Right forelimb (tissue), 1 donor: ENCODE data around the gene CCDC200.
"Not testable (repeated sequence)": the region's sequence is repeated elsewhere in the genome, so short reads cannot be mapped to it uniquely, and the experiment has no call there.

Experiments
- DNase-seq: peaks from one replicate; pipeline ENCODE4 v3.0.0-alpha.2; 2018

Gene CCDC200

GRCh38 chr17:43215341-43215740, 13.1 kb downstream of the CCDC200 start:
- no peak for DNase-seq

GRCh38 chr17:43213545-43213944, 14.9 kb downstream of the CCDC200 start:
- DNase-seq: no peak

- no peak for DNase-seq
Observed at GRCh38 chr17:43212641-43213490, 15.6 kb downstream of the CCDC200 start.

GRCh38 chr17:43211480-43212402, 16.7 kb downstream of the CCDC200 start, which contains the start of gene TMEM106A:
Gene TMEM106A (plus strand): TSS chr17:43211875. CDS start chr17:43213042, 1,167 bp downstream.
- peak; percentile 93 for DNase-seq

GRCh38 chr17:43211123-43211479, 17.3 kb downstream of the CCDC200 start:
- no peak for DNase-seq

- DNase-seq: no peak
Observed at GRCh38 chr17:43210576-43210975, 17.8 kb downstream of the CCDC200 start.

GRCh38 chr17:43203013-43203412, 25.4 kb downstream of the CCDC200 start:
- DNase-seq: not testable (repeated sequence)

GRCh38 chr17:43200127-43200526, 28.3 kb downstream of the CCDC200 start:
- DNase-seq: no peak

GRCh38 chr17:43199633-43200032, 28.8 kb downstream of the CCDC200 start:
- no peak for DNase-seq

- no peak for DNase-seq
Observed at GRCh38 chr17:43193251-43193650, 35.2 kb downstream of the CCDC200 start.

- not testable (repeated sequence) for DNase-seq
Observed at GRCh38 chr17:43186656-43187055, 41.8 kb downstream of the CCDC200 start.

GRCh38 chr17:43183921-43184320, 44.5 kb downstream of the CCDC200 start:
- no peak for DNase-seq

- DNase-seq: no peak
Observed at GRCh38 chr17:43176119-43176570, 52.3 kb downstream of the CCDC200 start.

GRCh38 chr17:43175213-43176118, 53.0 kb downstream of the CCDC200 start:
- no peak for DNase-seq

GRCh38 chr17:43171586-43172487, 56.6 kb downstream of the CCDC200 start:
- peak; percentile 47 for DNase-seq
